ENCODE results near the gene GRM5.

GRM5 gene

DNA sequence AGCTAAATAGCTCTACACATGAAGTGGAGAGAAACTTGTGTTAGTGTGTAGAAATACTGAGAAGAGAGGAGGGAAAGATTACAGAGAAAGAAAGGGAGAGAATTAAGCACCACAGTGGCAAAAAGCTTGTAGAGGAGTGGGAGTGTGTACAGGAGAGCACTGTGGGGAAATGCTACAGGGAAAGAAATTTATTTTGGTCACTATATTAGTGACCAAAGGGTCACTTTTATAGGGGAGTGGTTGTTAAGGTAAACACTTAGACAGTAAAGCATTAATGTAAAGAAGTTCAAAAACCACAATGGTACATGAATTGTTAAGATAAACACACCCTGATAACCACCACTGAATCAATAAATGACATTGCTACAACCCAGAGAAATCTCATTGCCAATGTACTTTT is 421.1 kb downstream of the GRM5 start:
- no peak for DNase-seq (ENCODE audit: extremely low spot score)
- ChIA-PET POLR2A (no interaction called here), CTCF (interaction anchor here (1.6 kb wide), 1 partner anchor 11 kb away, joined by 6 read pairs; no protein-coding TSS in a partner anchor)
- TF ChIP-seq, protein P1, sequence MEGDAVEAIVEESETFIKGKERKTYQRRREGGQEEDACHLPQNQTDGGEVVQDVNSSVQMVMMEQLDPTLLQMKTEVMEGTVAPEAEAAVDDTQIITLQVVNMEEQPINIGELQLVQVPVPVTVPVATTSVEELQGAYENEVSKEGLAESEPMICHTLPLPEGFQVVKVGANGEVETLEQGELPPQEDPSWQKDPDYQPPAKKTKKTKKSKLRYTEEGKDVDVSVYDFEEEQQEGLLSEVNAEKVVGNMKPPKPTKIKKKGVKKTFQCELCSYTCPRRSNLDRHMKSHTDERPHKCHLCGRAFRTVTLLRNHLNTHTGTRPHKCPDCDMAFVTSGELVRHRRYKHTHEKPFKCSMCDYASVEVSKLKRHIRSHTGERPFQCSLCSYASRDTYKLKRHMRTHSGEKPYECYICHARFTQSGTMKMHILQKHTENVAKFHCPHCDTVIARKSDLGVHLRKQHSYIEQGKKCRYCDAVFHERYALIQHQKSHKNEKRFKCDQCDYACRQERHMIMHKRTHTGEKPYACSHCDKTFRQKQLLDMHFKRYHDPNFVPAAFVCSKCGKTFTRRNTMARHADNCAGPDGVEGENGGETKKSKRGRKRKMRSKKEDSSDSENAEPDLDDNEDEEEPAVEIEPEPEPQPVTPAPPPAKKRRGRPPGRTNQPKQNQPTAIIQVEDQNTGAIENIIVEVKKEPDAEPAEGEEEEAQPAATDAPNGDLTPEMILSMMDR (IDR thresholded peaks at IDR 0.05; ENCODE audit: control extremely low read depth, extremely low read depth, low read depth, missing control alignments) = no peak

DNA sequence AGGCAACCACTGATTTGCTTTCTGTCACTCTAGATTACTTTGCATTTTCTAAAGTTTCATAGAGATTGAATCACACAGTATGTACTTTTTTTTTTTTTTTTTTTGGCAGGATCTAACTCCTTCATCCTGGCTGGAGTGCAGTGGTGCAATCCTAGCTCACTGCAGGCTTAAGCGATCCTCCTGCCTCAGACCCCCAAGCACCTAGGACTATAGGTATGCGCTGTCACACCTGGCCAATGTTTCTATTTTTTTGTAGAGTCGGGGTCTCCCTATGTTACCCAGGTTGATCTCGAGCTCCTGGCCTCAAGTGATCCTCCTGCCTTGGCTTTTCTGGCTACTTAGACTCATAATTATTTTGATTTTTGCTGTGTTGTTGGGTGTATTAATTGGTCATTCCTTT is 433.6 kb downstream of the GRM5 start:
- TF ChIP-seq, protein P1 (IDR thresholded peaks at IDR 0.05; ENCODE audit: control extremely low read depth, extremely low read depth, low read depth, missing control alignments) = no peak
- POLR2A ChIA-PET = no interaction called here

DNA sequence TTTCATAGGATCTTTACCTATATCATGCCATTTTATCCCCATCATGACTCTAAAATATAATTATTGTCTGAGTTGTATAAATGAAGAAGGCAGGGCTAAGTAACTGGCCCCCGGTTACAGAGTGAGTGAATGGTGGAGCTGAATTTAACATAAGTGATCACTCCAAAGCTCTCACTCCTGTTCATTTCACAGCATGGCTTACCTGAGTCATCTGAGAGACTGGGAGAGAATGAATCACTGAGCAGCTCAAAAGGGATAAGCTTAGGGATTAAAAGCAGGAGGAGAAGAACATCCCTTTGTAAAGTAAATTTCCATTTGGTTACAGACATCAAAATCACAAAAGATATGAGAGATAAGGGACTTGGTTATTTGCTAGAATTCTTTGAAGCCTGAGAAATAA is 434.3 kb downstream of the GRM5 start:
- no peak for DNase-seq (ENCODE audit: extremely low spot score)
- ChIA-PET POLR2A (no interaction called here), CTCF (interaction anchor here (0.9 kb wide), 1 partner anchor 9 kb away, joined by 3 read pairs; no protein-coding TSS in a partner anchor)
- TF ChIP-seq, protein P1 (IDR thresholded peaks at IDR 0.05; ENCODE audit: control extremely low read depth, extremely low read depth, low read depth, missing control alignments) = no peak

More for the DNA sequence above, 433.6 kb downstream of the GRM5 start:
- DNase-seq (ENCODE audit: extremely low spot score) = no peak
- CTCF ChIA-PET = no interaction called here

DNA sequence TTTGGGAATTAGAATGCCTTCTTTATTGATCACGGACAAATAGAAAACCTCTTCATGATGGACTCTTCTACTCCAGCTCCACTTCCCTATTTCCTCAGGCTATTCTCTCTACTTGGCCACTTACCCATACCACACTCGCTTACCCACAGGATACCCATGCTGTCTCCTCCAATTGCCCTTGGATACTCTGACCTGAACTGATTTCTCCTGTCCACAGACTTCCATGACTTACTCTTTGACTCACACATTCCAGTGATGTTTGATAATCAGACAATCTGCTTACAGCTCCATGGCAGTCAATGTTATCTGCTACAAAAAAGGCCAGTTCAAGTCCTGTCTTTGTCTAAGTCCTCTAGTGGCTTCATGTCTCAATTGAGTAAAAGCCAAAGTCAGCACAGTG is 436.3 kb downstream of the GRM5 start:
- POLR2A ChIA-PET = no interaction called here
- no peak for DNase-seq (ENCODE audit: extremely low spot score)
- CTCF ChIA-PET = interaction anchor here (1.6 kb wide), 1 partner anchor 10 kb away, joined by 3 read pairs; no protein-coding TSS in a partner anchor
- TF ChIP-seq, protein P1 (IDR thresholded peaks at IDR 0.05; ENCODE audit: control extremely low read depth, extremely low read depth, low read depth, missing control alignments) = no peak

DNA sequence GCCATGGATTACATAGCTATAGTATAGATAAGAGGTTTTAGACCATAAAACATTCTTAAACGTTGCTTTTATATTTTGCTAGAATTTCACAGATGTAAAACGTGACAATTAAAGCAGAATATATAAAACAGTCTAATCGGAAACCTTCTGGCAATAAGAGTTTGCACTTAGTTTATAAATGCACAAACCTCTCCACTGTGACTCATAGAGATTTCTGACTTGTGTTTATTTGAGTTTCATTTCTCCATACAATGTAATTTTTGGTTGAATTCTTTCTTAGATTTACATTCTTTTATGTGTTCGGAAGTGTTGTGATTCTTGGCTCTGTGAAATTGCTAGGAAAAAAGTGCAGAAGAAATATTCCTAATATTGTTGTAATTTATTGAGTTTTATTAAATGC is 439.6 kb downstream of the GRM5 start:
- ChIA-PET POLR2A (no interaction called here), CTCF (no interaction called here)
- DNase-seq (ENCODE audit: extremely low spot score) = no peak
- TF ChIP-seq, protein P1 (IDR thresholded peaks at IDR 0.05; ENCODE audit: control extremely low read depth, extremely low read depth, low read depth, missing control alignments) = no peak

DNA sequence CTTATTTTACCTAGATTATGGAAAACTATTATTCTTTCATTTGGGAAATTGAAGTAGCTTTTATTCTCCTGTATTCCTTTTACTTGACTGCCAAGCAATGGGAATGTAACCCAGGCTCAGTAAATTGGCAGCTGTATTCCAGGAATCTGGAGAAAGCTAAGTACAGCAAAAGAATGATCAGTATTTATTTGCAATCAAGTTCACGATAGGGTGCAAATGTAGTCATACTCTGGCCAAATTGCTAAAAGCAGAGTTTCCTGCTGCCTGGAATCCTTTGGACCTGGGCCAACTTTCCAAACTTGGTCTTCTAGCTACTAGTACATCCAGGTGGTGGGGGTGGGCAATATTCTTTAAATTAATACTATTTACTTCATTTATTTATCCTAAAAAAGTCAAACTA is 442.3 kb downstream of the GRM5 start:
- DNase-seq (ENCODE audit: extremely low spot score) = no peak
- TF ChIP-seq, protein P1 (IDR thresholded peaks at IDR 0.05; ENCODE audit: control extremely low read depth, extremely low read depth, low read depth, missing control alignments) = no peak
- CTCF ChIA-PET = interaction anchor here (0.9 kb wide), 1 partner anchor 20 kb away, joined by 3 read pairs; no protein-coding TSS in a partner anchor
- POLR2A ChIA-PET = no interaction called here

Measured in GM10248 (cell line).